ENCODE measurements around the gene CDH24. TPM values are rescaled to one million over a fixed set of nuclear protein-coding genes. Genes with fewer than 3 reads are reported as not detected.
A peak's percentile ranks its signal among the peaks of the same experiment; 100 is the strongest.

CDH24 gene
- total and polyA plus RNA-seq, 2 of the 13 experiments (the other 11 are each of a cell fraction or from before 2014, with no cell fraction given) = 0.69 to 0.99 TPM

- TF ChIP-seq GTF3A (CRISPR knock-in tag; conservative IDR thresholded peaks at IDR 0.05) (peak; percentile 73; the same call in 1 of the 2 replicates), ARNT2 (CRISPR knock-in tag; IDR thresholded peaks at IDR 0.05; ENCODE audit: low read depth) (peak; percentile 95; the same call in 1 of the 2 replicates), HNRNPK (IDR thresholded peaks at IDR 0.05; ENCODE audit: low read depth, low read length, poor library complexity, severe bottlenecking) (no peak), ZBTB14 (CRISPR knock-in tag; IDR thresholded peaks at IDR 0.05) (no peak), IRX3 (CRISPR knock-in tag; IDR thresholded peaks at IDR 0.05; ENCODE audit: borderline replicate concordance, low read depth) (peak; percentile 84; the same call in 1 of the 2 replicates), TOE1 (CRISPR knock-in tag; IDR thresholded peaks at IDR 0.05) (peak; percentile 83; the same call in 1 of the 2 replicates), HNF1B (CRISPR knock-in tag; IDR thresholded peaks at IDR 0.05) (peak; percentile 68), JDP2 (CRISPR knock-in tag; IDR thresholded peaks at IDR 0.05; ENCODE audit: borderline replicate concordance) (no peak), ZFP41 (CRISPR knock-in tag; IDR thresholded peaks at IDR 0.05; ENCODE audit: borderline replicate concordance) (peak; percentile 74; the same call in 1 of the 2 replicates), NFE2 (CRISPR knock-in tag; IDR thresholded peaks at IDR 0.05) (no peak), ZNF616 (CRISPR knock-in tag; IDR thresholded peaks at IDR 0.05; ENCODE audit: low read depth) (no peak; the same call in 1 of the 2 replicates), RBM22 (optimal IDR thresholded peaks at IDR 0.05; ENCODE audit: low read length) (peak; percentile 100), JUNB (CRISPR knock-in tag; IDR thresholded peaks at IDR 0.05; ENCODE audit: borderline replicate concordance) (peak; percentile 22; the same call in 1 of the 2 replicates), ZNF569 (CRISPR knock-in tag; IDR thresholded peaks at IDR 0.05; ENCODE audit: borderline replicate concordance) (no peak), E2F2 (CRISPR knock-in tag; IDR thresholded peaks at IDR 0.05; ENCODE audit: borderline replicate concordance) (0 out of 2 replicates have a peak, but pooled peaks have one; percentile 38), ZXDC (CRISPR knock-in tag; IDR thresholded peaks at IDR 0.05) (peak; percentile 79; the same call in 1 of the 2 replicates), MEIS2 (CRISPR knock-in tag; IDR thresholded peaks at IDR 0.05) (no peak; the same call in none of the 2 replicates), RBFOX2 (IDR thresholded peaks at IDR 0.05; ENCODE audit: low read depth, low read length) (peak; percentile 63), BCL3 (CRISPR knock-in tag; IDR thresholded peaks at IDR 0.05) (no peak), ASH2L (IDR thresholded peaks at IDR 0.05; ENCODE audit: insufficient read length, low read depth, low read length) (peak; percentile 94)
These were observed 14.1 kb upstream of the CDH24 start (continued) for GRCh38 chr14:23071244-23071920.
